Head of caudate nucleus (tissue), 42 donors: ENCODE data around the gene ANAPC10.
"Not testable (repeated sequence)": the region's sequence is repeated elsewhere in the genome, so short reads cannot be mapped to it uniquely, and the experiment has no call there.

ENCODE experiments used
- DNase-seq, 42 donors: peaks; one replicate each; pipeline versions ENCODE4 v3.0.0 to v3.0.0-alpha.2; 2020 to 2021; ENCODE audit warnings: mixed read lengths in 7 of 42
- intact Hi-C: fragments of 100-400 bp; cut with DNase I; formaldehyde crosslinking; loops from one replicate; pipeline ENCODE4 v1.15.0; 2022

Gene ANAPC10

GRCh38 chr4:145034727-145035211 is 63.2 kb downstream of the ANAPC10 start:
- intact Hi-C loops: no loop called here
- no peak for DNase-seq

- intact Hi-C loops: no loop called here
- no peak for DNase-seq
Measured at GRCh38 chr4:145019346-145019745, 78.7 kb downstream of the ANAPC10 start.

- DNase-seq: no peak
- intact Hi-C loops: no loop called here
Measured at GRCh38 chr4:145014365-145014764, 83.6 kb downstream of the ANAPC10 start.

- no peak for DNase-seq
- intact Hi-C loops: no loop called here
Measured at GRCh38 chr4:145012841-145013240, 85.2 kb downstream of the ANAPC10 start.

- intact Hi-C loops: no loop called here
- no peak for DNase-seq
Measured at GRCh38 chr4:145011636-145012035, 86.4 kb downstream of the ANAPC10 start.

- DNase-seq, intact Hi-C loops: not testable (repeated sequence)
Measured at GRCh38 chr4:145010315-145010714, 87.7 kb downstream of the ANAPC10 start.

GRCh38 chr4:145003675-145004074 is 94.3 kb downstream of the ANAPC10 start:
- intact Hi-C loops: no loop called here
- no peak for DNase-seq

- DNase-seq: no peak
- intact Hi-C loops: no loop called here
Measured at GRCh38 chr4:145001635-145002034, 96.4 kb downstream of the ANAPC10 start.

- DNase-seq: not testable (repeated sequence)
Measured at GRCh38 chr4:145000656-145001055, 97.3 kb downstream of the ANAPC10 start.

GRCh38 chr4:144989306-144989705 is 108.7 kb downstream of the ANAPC10 start:
- intact Hi-C loops: no loop called here
- DNase-seq: no peak

More at GRCh38 chr4:145000656-145001055, 97.3 kb downstream of the ANAPC10 start:
- intact Hi-C loops: not testable (repeated sequence)

GRCh38 chr4:144985531-144985930 is 112.5 kb downstream of the ANAPC10 start:
- no peak for DNase-seq
- intact Hi-C loops: no loop called here

- intact Hi-C loops: no loop called here
- DNase-seq: no peak
Measured at GRCh38 chr4:144985014-144985413, 113.0 kb downstream of the ANAPC10 start.

GRCh38 chr4:144984241-144984640 is 113.8 kb downstream of the ANAPC10 start:
- no peak for DNase-seq
- intact Hi-C loops: no loop called here

GRCh38 chr4:144975718-144976117 is 122.3 kb downstream of the ANAPC10 start:
- no peak for DNase-seq
- intact Hi-C loops: no loop called here

- no peak for DNase-seq
- intact Hi-C loops: no loop called here
Measured at GRCh38 chr4:144970597-144970996, 127.4 kb downstream of the ANAPC10 start.

- DNase-seq: no peak
- intact Hi-C loops: no loop called here
Measured at GRCh38 chr4:144969821-144970220, 128.2 kb downstream of the ANAPC10 start.

- intact Hi-C loops: no loop called here
- no peak for DNase-seq
Measured at GRCh38 chr4:144968606-144969005, 129.4 kb downstream of the ANAPC10 start.

GRCh38 chr4:144967161-144967560 is 130.8 kb downstream of the ANAPC10 start:
- intact Hi-C loops: no loop called here
- DNase-seq: no peak

GRCh38 chr4:144962300-144962699 is 135.7 kb downstream of the ANAPC10 start:
- no peak for DNase-seq
- intact Hi-C loops: no loop called here

GRCh38 chr4:144955104-144955503 is 142.9 kb downstream of the ANAPC10 start:
- intact Hi-C loops: no loop called here

GRCh38 chr4:144954230-144954629 is 143.8 kb downstream of the ANAPC10 start:
- no peak for DNase-seq
- intact Hi-C loops: no loop called here

More at GRCh38 chr4:144955104-144955503, 142.9 kb downstream of the ANAPC10 start:
- DNase-seq: no peak

- no peak for DNase-seq
- intact Hi-C loops: no loop called here
Measured at GRCh38 chr4:144948421-144948820, 149.6 kb downstream of the ANAPC10 start.
